B cell (primary cell): ENCODE results near the gene HSBP1L1. TPM values are rescaled to one million over a fixed set of nuclear protein-coding genes. Genes with fewer than 3 reads are reported as not detected.

ENCODE experiments used
- ATAC-seq: fragments of 200-7000 bp; cut with Tn5 transposase; one replicate; pipeline ENCODE4 v1.10.0; 2021; ENCODE audit warnings: low read depth, mild to moderate bottlenecking, moderate number of reproducible peaks, moderate library complexity
- CTCF ChIA-PET: fragments of 350-600 bp; sonication (Branson Sonifier 250); formaldehyde crosslinking; loops from one replicate; lab custom pipeline; 2021; ENCODE audit warnings: antibody characterized with exemption, inconsistent platforms; lab: Charles Lee
- POLR2A ChIA-PET: fragments of 350-600 bp; sonication (Branson Sonifier 250); formaldehyde crosslinking; loops from one replicate; lab custom pipeline; 2021; ENCODE audit warnings: antibody characterized with exemption; lab: Charles Lee
- DNase-seq: peaks from one replicate; pipeline ENCODE4 v3.0.0; 2013
- H2AFZ ChIP-seq: 2 replicates; pipeline ENCODE4 v1.6.1; 2012; ENCODE audit warnings: mild to moderate bottlenecking, low read depth, low read length; ENCODE audit not compliant: insufficient read depth, poor library complexity, severe bottlenecking
- H3K27ac ChIP-seq, 2 donors: 1 replicate in 1 of 2; 2 replicates in 1 of 2; pipeline ENCODE4 v1.5.1; 2012 to 2013; ENCODE audit warnings: low read length in 2 of 2, mild to moderate bottlenecking in 2 of 2, moderate library complexity in 1 of 2
- H3K27me3 ChIP-seq, 4 experiments: fragments of 200-600 bp in 1 of 4; sonication (generic) in 1 of 4; replicated peaks in 1 of 4; 1 replicate in 2 of 4; 2 replicates in 2 of 4; pipeline versions ENCODE4 v1.6.1 to v1.7.0; 2013 to 2016; ENCODE audit warnings: low read length in 3 of 4, mild to moderate bottlenecking in 2 of 4, mixed read lengths in 1 of 4, moderate library complexity in 1 of 4; ENCODE audit not compliant: insufficient read depth in 4 of 4, control insufficient read depth in 3 of 4; ENCODE audit errors: control extremely low read depth in 1 of 4
- H3K36me3 ChIP-seq, 2 experiments: replicated peaks in 1 of 2; 1 replicate in 1 of 2; 2 replicates in 1 of 2; pipeline versions ENCODE4 v1.6.1 to v1.7.1; 2013; ENCODE audit warnings: low read length in 1 of 2; ENCODE audit not compliant: insufficient read depth in 2 of 2, control insufficient read depth in 1 of 2; ENCODE audit errors: control extremely low read depth in 1 of 2, extremely low read depth in 1 of 2
- H3K4me1 ChIP-seq, 2 donors: fragments of 200-600 bp in 1 of 2; sonication (generic) in 1 of 2; 1 replicate in 1 of 2; 2 replicates in 1 of 2; pipeline versions ENCODE4 v1.5.1 to v1.6.1; 2013 to 2017; ENCODE audit warnings: low read length in 2 of 2; ENCODE audit not compliant: control insufficient read depth in 2 of 2, insufficient read depth in 2 of 2
- H3K4me2 ChIP-seq: replicated peaks from 2 replicates; pipeline ENCODE3; 2012; ENCODE audit warnings: mild to moderate bottlenecking, low read depth, low read length; ENCODE audit not compliant: poor library complexity, severe bottlenecking
- H3K4me3 ChIP-seq, 5 experiments: fragments of 200-600 bp in 1 of 5; sonication (generic) in 1 of 5; 1 replicate in 3 of 5; 2 replicates in 2 of 5; pipeline versions ENCODE4 v1.5.1 to v1.7.0; 2011 to 2016; ENCODE audit warnings: low read length in 4 of 5, mild to moderate bottlenecking in 4 of 5, low read depth in 2 of 5, control low read depth in 1 of 5, moderate library complexity in 1 of 5; ENCODE audit not compliant: insufficient read depth in 1 of 5; ENCODE audit errors: control extremely low read depth in 1 of 5, extremely low read depth in 1 of 5
- H3K79me2 ChIP-seq: fragments of 200-600 bp; sonication (generic); one replicate; pipeline ENCODE4 v1.6.0; 2016; ENCODE audit warnings: low read length; ENCODE audit not compliant: control insufficient read depth, insufficient read depth
- H3K9ac ChIP-seq: fragments of 200-600 bp; sonication (generic); 2 replicates; pipeline ENCODE4 v1.6.1; 2017; ENCODE audit warnings: mild to moderate bottlenecking, low read length, moderate library complexity
- H3K9me3 ChIP-seq, 3 donors: one replicate each; pipeline versions ENCODE4 v1.6.1 to v1.7.1; 2013; ENCODE audit warnings: low read length in 2 of 3; ENCODE audit not compliant: control insufficient read depth in 2 of 3, insufficient read depth in 1 of 3; ENCODE audit errors: control extremely low read depth in 1 of 3
- H4K20me1 ChIP-seq: 2 replicates; pipeline ENCODE4 v1.6.0; 2012; ENCODE audit warnings: mild to moderate bottlenecking, low read length; ENCODE audit not compliant: insufficient read depth, control insufficient read depth, poor library complexity, severe bottlenecking
- H3K27ac Mint-ChIP-seq: one replicate; pipeline ENCODE4 v1.8.0; 2021; ENCODE audit warnings: mixed read lengths
- H3K27me3 Mint-ChIP-seq: one replicate; pipeline ENCODE4 v1.8.0; 2021; ENCODE audit warnings: mixed read lengths
- H3K4me1 Mint-ChIP-seq: one replicate; pipeline ENCODE4 v1.8.0; 2021; ENCODE audit warnings: mixed read lengths
- H3K4me3 Mint-ChIP-seq: one replicate; pipeline ENCODE4 v1.8.0; 2021; ENCODE audit warnings: mixed read lengths
- H3K9me3 Mint-ChIP-seq: one replicate; pipeline ENCODE4 v1.8.0; 2022; ENCODE audit warnings: mixed read lengths; ENCODE audit not compliant: insufficient read depth
- EZH2 ChIP-seq: IDR thresholded peaks from 2 replicates; pipeline ENCODE4 v1.6.1; 2012; ENCODE audit warnings: borderline replicate concordance, low read depth, mild to moderate bottlenecking, moderate library complexity, low read length; ENCODE audit not compliant: insufficient read depth, poor library complexity, severe bottlenecking
- WGBS: methylation state at CpG from one replicate; pipeline ENCODE4 v1.1.5; 2013; ENCODE audit warnings: missing lambda C conversion rate; ENCODE audit not compliant: insufficient coverage; 5-methylcytosine and 5-hydroxymethylcytosine counted together
- intact Hi-C: fragments of 100-400 bp; cut with micrococcal nuclease; formaldehyde crosslinking; loops from one replicate; pipeline ENCODE4 v1.10.0; 2022
- polyA plus RNA-seq: library from polyadenylated mRNA; depleted of rRNA; stranded (reverse); fragments of >200 nt; gene quantifications from 2 replicates; pipeline ENCODE4 v1.2.3, GENCODE V29; 2012
- total RNA-seq, 2 donors: library from RNA; stranded (reverse); fragments of 120-200 nt in 1 of 2; gene quantifications; 1 replicate in 1 of 2; 2 replicates in 1 of 2; pipeline versions ENCODE4 v1.2.3 to v1.2.4, GENCODE V29; 2013 to 2022
- TF ChIP-seq, protein P1 (sequence below): fragments of 200-600 bp; IDR thresholded peaks from one replicate; pipeline ENCODE4 v1.8.0; 2022; ENCODE audit warnings: antibody characterized with exemption, mild to moderate bottlenecking

Gene HSBP1L1
- total and polyA plus RNA-seq, 2 donors (not counting 1 experiment from before 2014, with no cell fraction given): 4.6 to 7.2 TPM

DNA sequence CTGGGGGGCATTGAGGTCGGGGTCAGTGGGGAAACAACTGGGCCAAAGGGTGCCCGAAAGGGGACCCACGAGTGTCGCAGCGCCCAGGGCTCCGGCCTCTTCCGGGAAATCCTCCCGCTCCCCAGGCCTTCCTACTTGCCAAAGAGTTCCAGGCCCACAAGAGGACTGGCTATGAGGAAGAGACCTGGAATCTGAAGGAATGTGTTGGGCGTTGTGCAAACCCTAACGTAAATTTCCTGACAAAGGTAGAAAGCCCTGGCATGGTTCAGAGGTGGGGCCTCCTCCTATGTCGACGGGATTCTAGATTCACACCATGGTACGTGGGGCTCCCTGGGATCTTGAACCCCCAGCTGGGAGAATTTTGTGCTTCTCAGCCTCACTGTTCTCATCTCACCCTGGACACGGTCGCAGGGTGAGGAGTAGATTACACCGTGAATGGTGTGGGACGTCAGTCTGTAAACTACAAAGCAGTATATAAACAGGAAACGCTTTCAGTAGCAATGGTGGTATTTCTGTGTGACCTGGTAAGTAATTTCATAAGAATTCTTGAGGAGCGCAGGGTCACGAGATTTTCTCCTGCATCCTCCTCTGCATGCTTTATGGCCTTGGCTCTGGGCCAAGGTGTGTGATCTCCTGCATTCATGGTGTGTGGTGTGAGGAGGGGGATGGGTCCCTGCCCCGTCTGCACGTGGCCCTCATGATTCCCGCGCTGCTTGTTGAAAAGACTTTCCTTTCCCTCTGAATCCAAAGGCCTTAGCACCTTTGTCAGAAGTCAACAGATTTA, 868 bp downstream of the HSBP1L1 start:
- no peaks in the 10 kb centered on the region for H3K9me3 Mint-ChIP-seq
- Histone ChIP-seq H3K36me3 (no peaks in the 10 kb centered on the region), H3K4me2 (peak overlapping the region; percentile 96), H2AFZ (peak overlapping the region; percentile 75), H3K4me3 (peak overlapping the region in 4 of 5 experiments; percentile 37 to 63 (median 56)), H3K9ac (peak overlapping the region; percentile 68), H4K20me1 (peaks cover 10% of the 10 kb centered on the region), H3K27ac (peak overlapping the region in 1 of 2 donors; percentile 41), H3K79me2 (no peaks in the 10 kb centered on the region), H3K4me1 (peaks cover 23 to 34% of the 10 kb centered on the region in 2 donors), H3K9me3 (peaks cover 0 to 14% (median 0%) of the 10 kb centered on the region in 3 donors), H3K27me3 (peaks cover 0 to 6% (median 0%) of the 10 kb centered on the region in 4 experiments)
- WGBS: 18% methylated on average over 11 of the region's 24 CpGs
- intact Hi-C loops: loop anchor here (1.0 kb wide), 1 partner anchor 14 kb away; the partner anchor contains the start of gene SLC66A2
- H3K4me1 Mint-ChIP-seq: peaks cover 35% of the 10 kb centered on the region
- CTCF ChIA-PET: interaction anchor here (0.9 to 1.3 kb wide), 2 partner anchors 13 to 21 kb away, joined by 3 to 5 read pairs; partner anchors contain the start of gene SLC66A2
- TF ChIP-seq EZH2: no peak
- TF ChIP-seq, protein P1, sequence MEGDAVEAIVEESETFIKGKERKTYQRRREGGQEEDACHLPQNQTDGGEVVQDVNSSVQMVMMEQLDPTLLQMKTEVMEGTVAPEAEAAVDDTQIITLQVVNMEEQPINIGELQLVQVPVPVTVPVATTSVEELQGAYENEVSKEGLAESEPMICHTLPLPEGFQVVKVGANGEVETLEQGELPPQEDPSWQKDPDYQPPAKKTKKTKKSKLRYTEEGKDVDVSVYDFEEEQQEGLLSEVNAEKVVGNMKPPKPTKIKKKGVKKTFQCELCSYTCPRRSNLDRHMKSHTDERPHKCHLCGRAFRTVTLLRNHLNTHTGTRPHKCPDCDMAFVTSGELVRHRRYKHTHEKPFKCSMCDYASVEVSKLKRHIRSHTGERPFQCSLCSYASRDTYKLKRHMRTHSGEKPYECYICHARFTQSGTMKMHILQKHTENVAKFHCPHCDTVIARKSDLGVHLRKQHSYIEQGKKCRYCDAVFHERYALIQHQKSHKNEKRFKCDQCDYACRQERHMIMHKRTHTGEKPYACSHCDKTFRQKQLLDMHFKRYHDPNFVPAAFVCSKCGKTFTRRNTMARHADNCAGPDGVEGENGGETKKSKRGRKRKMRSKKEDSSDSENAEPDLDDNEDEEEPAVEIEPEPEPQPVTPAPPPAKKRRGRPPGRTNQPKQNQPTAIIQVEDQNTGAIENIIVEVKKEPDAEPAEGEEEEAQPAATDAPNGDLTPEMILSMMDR: no peak
- ATAC-seq: no peak
- H3K27ac Mint-ChIP-seq: peak overlapping the region; percentile 77
- POLR2A ChIA-PET: no interaction called here
- no peaks in the 10 kb centered on the region for H3K27me3 Mint-ChIP-seq
- H3K4me3 Mint-ChIP-seq: peak overlapping the region; percentile 63
- peak; percentile 54 for DNase-seq
